Transverse colon (tissue), 3 donors: Measurements from ENCODE around the gene DPH1.

Experiments used
- POLR2A ChIP-seq: fragments of 450-650 bp; IDR thresholded peaks from one replicate; pipeline ENCODE4 v1.6.1; 2016; ENCODE audit warnings: antibody characterized with exemption, mild to moderate bottlenecking, moderate library complexity
- TF ChIP-seq, protein P1 (sequence below), 5 experiments: fragments of 200-600 bp in 3 of 5; fragments of 450-650 bp in 2 of 5; sonication (generic) in 3 of 5; IDR thresholded peaks; 1 replicate in 2 of 5; 2 replicates in 3 of 5; pipeline ENCODE4 v1.5.1; 2016 to 2017; ENCODE audit warnings: antibody characterized with exemption in 5 of 5, inconsistent platforms in 3 of 5, mild to moderate bottlenecking in 2 of 5, moderate library complexity in 1 of 5

DNA sequence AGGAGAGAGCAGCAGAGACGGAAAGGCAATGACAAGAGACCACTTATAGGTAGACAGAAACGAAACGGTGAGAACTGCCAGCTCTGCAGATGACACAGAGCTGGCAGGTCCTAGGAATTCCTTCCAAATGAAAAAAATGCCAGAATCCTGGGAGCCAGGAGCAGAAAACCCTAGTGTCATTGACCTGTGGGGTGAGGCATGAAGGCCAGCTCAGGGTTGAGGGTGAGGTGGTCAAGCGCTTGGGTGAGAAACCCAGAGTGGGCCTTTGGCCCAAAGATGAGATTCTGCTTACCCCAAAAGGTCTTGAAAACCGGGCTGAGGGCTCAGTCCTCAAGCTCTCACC lies 34.2 kb downstream of the DPH1 start:
- TF ChIP-seq, protein P1, sequence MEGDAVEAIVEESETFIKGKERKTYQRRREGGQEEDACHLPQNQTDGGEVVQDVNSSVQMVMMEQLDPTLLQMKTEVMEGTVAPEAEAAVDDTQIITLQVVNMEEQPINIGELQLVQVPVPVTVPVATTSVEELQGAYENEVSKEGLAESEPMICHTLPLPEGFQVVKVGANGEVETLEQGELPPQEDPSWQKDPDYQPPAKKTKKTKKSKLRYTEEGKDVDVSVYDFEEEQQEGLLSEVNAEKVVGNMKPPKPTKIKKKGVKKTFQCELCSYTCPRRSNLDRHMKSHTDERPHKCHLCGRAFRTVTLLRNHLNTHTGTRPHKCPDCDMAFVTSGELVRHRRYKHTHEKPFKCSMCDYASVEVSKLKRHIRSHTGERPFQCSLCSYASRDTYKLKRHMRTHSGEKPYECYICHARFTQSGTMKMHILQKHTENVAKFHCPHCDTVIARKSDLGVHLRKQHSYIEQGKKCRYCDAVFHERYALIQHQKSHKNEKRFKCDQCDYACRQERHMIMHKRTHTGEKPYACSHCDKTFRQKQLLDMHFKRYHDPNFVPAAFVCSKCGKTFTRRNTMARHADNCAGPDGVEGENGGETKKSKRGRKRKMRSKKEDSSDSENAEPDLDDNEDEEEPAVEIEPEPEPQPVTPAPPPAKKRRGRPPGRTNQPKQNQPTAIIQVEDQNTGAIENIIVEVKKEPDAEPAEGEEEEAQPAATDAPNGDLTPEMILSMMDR (IDR thresholded peaks at IDR 0.05) = no peak
- no peak for TF ChIP-seq POLR2A
